HepG2 (cell line): ENCODE measurements around the gene GRID1. TPM values are rescaled to one million over a fixed set of nuclear protein-coding genes. Genes with fewer than 3 reads are reported as not detected.

Source experiments
- ATAC-seq: fragments of 200-7000 bp; cut with Tn5 transposase; 3 replicates; pipeline ENCODE4 v1.9.1; 2020; ENCODE audit warnings: mild to moderate bottlenecking, moderate library complexity
- BruUV-seq: library from RNA; stranded (reverse); fragments of 400-500 nt; replicated peaks from 2 replicates; lab custom pipeline; 2021; lab: Mats Ljungman, UMichigan
- CTCF ChIA-PET: fragments of 300-600 bp; formaldehyde crosslinking; extraction: SDS; loops from one replicate; lab custom pipeline; 2021; ENCODE audit warnings: low total read pairs, inconsistent platforms, low intra/inter-chr PET ratio; lab: Yijun Ruan, JAX
- POLR2A ChIA-PET: fragments of 350-600 bp; sonication (Branson Sonifier 250); formaldehyde crosslinking; loops from one replicate; lab custom pipeline; 2020; ENCODE audit warnings: antibody characterized with exemption, inconsistent platforms; lab: Yijun Ruan, JAX
- DNase-seq: peaks from one replicate; pipeline ENCODE4 v3.0.0-alpha.2; 2015; ENCODE audit warnings: low spot score
- FAIRE-seq: peaks from 3 replicates; lab custom pipeline; 2011; peaks lifted over from hg19 to GRCh38; lab: Jason Lieb, UNC
- H2AFZ ChIP-seq: one replicate; pipeline ENCODE4 v1.6.1; 2011; ENCODE audit warnings: low read length, inconsistent platforms
- H3K27ac ChIP-seq: fragments of 300-600 bp; 3 replicates; pipeline ENCODE4 v1.8.0; 2011; ENCODE audit warnings: mixed run types, mild to moderate bottlenecking, mixed read lengths, low read length, inconsistent platforms; ENCODE audit not compliant: insufficient read depth; ENCODE audit errors: extremely low read length
- H3K27me3 ChIP-seq, 2 experiments: fragments of 200-600 bp in 1 of 2; 2 replicates in 1 of 2; 3 replicates in 1 of 2; pipeline versions ENCODE4 v1.6.0 to v1.8.0; 2011; ENCODE audit warnings: low read length in 2 of 2, mild to moderate bottlenecking in 2 of 2, moderate library complexity in 2 of 2, inconsistent platforms in 1 of 2; ENCODE audit not compliant: insufficient read depth in 2 of 2, control insufficient read depth in 1 of 2
- H3K36me3 ChIP-seq, 2 experiments: fragments of 200-600 bp in 1 of 2; replicated peaks in 1 of 2; 2 replicates in 1 of 2; 3 replicates in 1 of 2; pipeline versions ENCODE4 v1.5.1 to v1.8.0; 2011; ENCODE audit warnings: low read length in 2 of 2, inconsistent platforms in 1 of 2; ENCODE audit not compliant: insufficient read depth in 2 of 2, control insufficient read depth in 1 of 2
- H3K4me1 ChIP-seq: 2 replicates; pipeline ENCODE4 v1.5.1; 2012; ENCODE audit warnings: low read length, inconsistent platforms; ENCODE audit not compliant: insufficient read depth
- H3K4me2 ChIP-seq: 2 replicates; pipeline ENCODE4 v1.6.0; 2011; ENCODE audit warnings: low read depth, low read length, inconsistent platforms
- H3K4me3 ChIP-seq, 3 experiments: fragments of 200-600 bp in 1 of 3; sonication (generic), shearing (Covaris generic) in 1 of 3; replicated peaks in 1 of 3; 2 replicates each; pipeline ENCODE4 v1.5.1; 2011 to 2016; ENCODE audit warnings: low read length in 3 of 3, inconsistent platforms in 2 of 3, low read depth in 2 of 3, mild to moderate bottlenecking in 2 of 3, control low read depth in 1 of 3, mixed read lengths in 1 of 3; ENCODE audit not compliant: insufficient read depth in 1 of 3
- H3K79me2 ChIP-seq: one replicate; pipeline ENCODE4 v1.6.1; 2011; ENCODE audit warnings: low read length, inconsistent platforms; ENCODE audit not compliant: insufficient read depth
- H3K9ac ChIP-seq: 2 replicates; pipeline ENCODE4 v1.6.0; 2011; ENCODE audit warnings: mild to moderate bottlenecking, low read depth, low read length, inconsistent platforms; ENCODE audit not compliant: insufficient read depth
- H3K9me3 ChIP-seq: 2 replicates; pipeline ENCODE4 v1.5.1; 2012; ENCODE audit warnings: mild to moderate bottlenecking, low read length
- H4K20me1 ChIP-seq: 2 replicates; pipeline ENCODE4 v1.6.0; 2011; ENCODE audit warnings: inconsistent platforms, mild to moderate bottlenecking, low read length, moderate library complexity; ENCODE audit not compliant: insufficient read depth
- BRCA1 ChIP-seq: sonication (generic); formaldehyde crosslinking; IDR thresholded peaks from 2 replicates; pipeline ENCODE4 v1.4.0; 2020; ENCODE audit warnings: missing genetic modification reagents
- CCAR2 ChIP-seq: fragments of 200-400 bp; formaldehyde crosslinking; optimal IDR thresholded peaks from 2 replicates; pipeline ENCODE3; 2018; ENCODE audit warnings: low read depth, mild to moderate bottlenecking, low read length, moderate library complexity
- FOSL2 ChIP-seq: sonication (generic); formaldehyde crosslinking; IDR thresholded peaks from 2 replicates; pipeline ENCODE4 v1.4.0; 2020; ENCODE audit warnings: missing genetic modification reagents
- HNF4G ChIP-seq, 2 experiments: sonication (generic) in 1 of 2; formaldehyde crosslinking in 1 of 2; IDR thresholded peaks; 2 replicates each; pipeline versions ENCODE4 v1.4.0 to v1.6.1; 2011 to 2020; ENCODE audit warnings: borderline replicate concordance in 2 of 2, low read depth in 2 of 2, mild to moderate bottlenecking in 2 of 2, low read length in 1 of 2, missing genetic modification reagents in 1 of 2, moderate library complexity in 1 of 2
- HNRNPLL ChIP-seq: fragments of 200-400 bp; formaldehyde crosslinking; IDR thresholded peaks from 2 replicates; pipeline ENCODE4 v1.6.1; 2017; ENCODE audit warnings: mild to moderate bottlenecking, low read depth, low read length; ENCODE audit not compliant: poor library complexity, severe bottlenecking
- KAT8 ChIP-seq: IDR thresholded peaks from 2 replicates; pipeline ENCODE4 v1.6.1; 2016; ENCODE audit warnings: missing genetic modification reagents, missing compliant biosample characterization
- KMT2A ChIP-seq: sonication (generic); formaldehyde crosslinking; IDR thresholded peaks from 2 replicates; pipeline ENCODE4 v1.4.0; 2020; ENCODE audit warnings: missing genetic modification reagents
- MXD4 ChIP-seq: IDR thresholded peaks from 2 replicates; pipeline ENCODE4 v1.6.1; 2016; ENCODE audit warnings: mild to moderate bottlenecking, missing biosample characterization, missing genetic modification reagents
- SOX5 ChIP-seq: IDR thresholded peaks from 2 replicates; pipeline ENCODE4 v1.6.1; 2016; ENCODE audit warnings: borderline replicate concordance
- SYNCRIP ChIP-seq: fragments of 200-400 bp; formaldehyde crosslinking; IDR thresholded peaks from 2 replicates; pipeline ENCODE4 v1.6.1; 2018; ENCODE audit warnings: mild to moderate bottlenecking, low read depth, low read length; ENCODE audit not compliant: insufficient read depth
- ZMAT3 ChIP-seq: sonication (generic); formaldehyde crosslinking; conservative IDR thresholded peaks from 2 replicates; pipeline ENCODE4 v1.7.0; 2021; ENCODE audit warnings: missing genetic modification reagents
- ZNF264 ChIP-seq: sonication (generic); formaldehyde crosslinking; IDR thresholded peaks from 2 replicates; pipeline ENCODE4 v1.4.0; 2020; ENCODE audit warnings: missing genetic modification reagents
- ZNF350 ChIP-seq: sonication (generic); formaldehyde crosslinking; IDR thresholded peaks from 2 replicates; pipeline ENCODE4 v1.4.0; 2020; ENCODE audit warnings: mild to moderate bottlenecking, low read depth, missing genetic modification reagents, borderline replicate concordance
- ZSCAN21 ChIP-seq: sonication (generic); formaldehyde crosslinking; IDR thresholded peaks from 2 replicates; pipeline ENCODE4 v1.8.0; 2022; ENCODE audit warnings: mild to moderate bottlenecking, missing genetic modification reagents, moderate library complexity, borderline replicate concordance
- WGBS: methylation state at CpG from one replicate; pipeline ENCODE4 v1.1.6; 2017; ENCODE audit warnings: low lambda C conversion rate; 5-methylcytosine and 5-hydroxymethylcytosine counted together
- in situ Hi-C: cut with HindIII; loops from 2 replicates; pipeline ENCODE4 v1.10.0; 2017; ENCODE audit warnings: low pct_unique_long_range_greater_than_20kb; ENCODE audit not compliant: extremely low pct_ligation_motif_present
- intact Hi-C: fragments of 100-400 bp; cut with micrococcal nuclease; formaldehyde crosslinking; loops from one replicate; pipeline ENCODE4 v1.10.0; 2022; ENCODE audit not compliant: unreplicated experiment
- polyA plus RNA-seq, 8 experiments: library from polyadenylated mRNA; depleted of rRNA in 3 of 8; stranded (reverse) in 7 of 8; unstranded in 1 of 8; fragments of >200 nt; fragmentation: Illumina TruSeq in 4 of 8; extraction: Trizol in 4 of 8; gene quantifications; 2 replicates each; pipeline versions ENCODE4 v1.2.1 to v1.2.3, GENCODE V29; 2011 to 2016; ENCODE audit warnings: low read depth in 4 of 8, missing spikeins in 1 of 8, mixed read lengths in 1 of 8; ENCODE audit not compliant: insufficient read depth in 1 of 8
- total RNA-seq, 5 experiments: library from RNA; depleted of rRNA; stranded (reverse); fragments of >200 nt; fragmentation: Illumina TruSeq; extraction: Trizol; gene quantifications; 2 replicates each; pipeline ENCODE4 v1.2.3, GENCODE V29; 2016; ENCODE audit warnings: low read depth in 1 of 5
- TF ChIP-seq, protein P1 (sequence below): IDR thresholded peaks from 2 replicates; pipeline ENCODE4 v1.6.1; 2016; ENCODE audit warnings: low read depth, borderline replicate concordance
- TF ChIP-seq, protein P2 (sequence below): sonication (generic); formaldehyde crosslinking; IDR thresholded peaks from 2 replicates; pipeline ENCODE4 v1.5.1; 2020; ENCODE audit warnings: mild to moderate bottlenecking, missing genetic modification reagents, borderline replicate concordance
- TF ChIP-seq, protein P3 (sequence below): IDR thresholded peaks from 2 replicates; pipeline ENCODE4 v1.6.1; 2016; ENCODE audit warnings: control low read depth
- TF ChIP-seq, protein P4 (sequence below): sonication (generic); formaldehyde crosslinking; IDR thresholded peaks from 2 replicates; pipeline ENCODE4 v1.8.0; 2022; ENCODE audit warnings: missing genetic modification reagents, mild to moderate bottlenecking, inconsistent platforms, borderline replicate concordance

Gene GRID1
- total and polyA plus RNA-seq, 2 of the 13 experiments (the other 11 are each of a cell fraction or from before 2014, with no cell fraction given): 0.05 TPM; not detected in 1

DNA sequence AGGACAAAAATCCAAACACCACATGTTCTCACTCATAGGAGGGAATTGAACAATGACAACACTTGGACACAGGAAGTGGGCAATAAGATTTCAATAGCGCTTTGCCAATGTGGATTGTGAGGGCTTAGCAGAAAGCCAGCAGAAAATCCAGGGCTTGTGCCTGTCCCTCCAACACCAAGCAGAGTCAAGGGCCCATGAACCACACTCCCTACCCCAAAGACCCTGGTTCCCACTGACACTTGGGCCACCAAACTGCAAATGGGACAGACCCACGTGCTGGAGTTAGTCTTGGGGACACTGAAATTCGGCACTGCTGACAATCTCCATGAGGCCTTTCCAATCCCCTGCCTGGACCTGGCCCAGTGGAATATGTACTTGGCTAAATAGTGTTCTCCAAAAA is 67.0 kb downstream of the GRID1 start:
- H3K79me2 ChIP-seq: no peaks in the 10 kb centered on the region
- BruUV-seq: no TSS peak
- DNase-seq: no peak
- ChIA-PET CTCF (no interaction called here), POLR2A (no interaction called here)
- no peaks in the 10 kb centered on the region for H3K9me3 ChIP-seq
- H3K4me2 ChIP-seq: no peak overlapping the region
- no peak for FAIRE-seq
- H3K4me1 ChIP-seq: no peaks in the 10 kb centered on the region
- no peaks in the 10 kb centered on the region for H3K36me3 ChIP-seq
- ATAC-seq: no peak
- intact Hi-C loops (no loop called here), in situ Hi-C loops (no loop called here)
- 14% methylated on average over 1 of the region's 3 CpGs for WGBS
- H2AFZ ChIP-seq: no peak overlapping the region
- H3K27ac ChIP-seq: no peak overlapping the region
- H3K27me3 ChIP-seq: peaks cover 0 to 11% of the 10 kb centered on the region in 2 experiments; a peak in 3 of 5 replicates
- H3K4me3 ChIP-seq: no peak overlapping the region
- H3K9ac ChIP-seq: no peak overlapping the region
- H4K20me1 ChIP-seq: no peaks in the 10 kb centered on the region
- no peak for TF ChIP-seq MXD4
- TF ChIP-seq BRCA1 (CRISPR knock-in tag): no peak
- TF ChIP-seq, protein P1, sequence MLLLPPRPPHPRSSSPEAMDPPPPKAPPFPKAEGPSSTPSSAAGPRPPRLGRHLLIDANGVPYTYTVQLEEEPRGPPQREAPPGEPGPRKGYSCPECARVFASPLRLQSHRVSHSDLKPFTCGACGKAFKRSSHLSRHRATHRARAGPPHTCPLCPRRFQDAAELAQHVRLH (CRISPR knock-in tag): no peak
- no peak for TF ChIP-seq FOSL2
- TF ChIP-seq HNF4G (IDR thresholded peaks at IDR 0.05; ENCODE audit: borderline replicate concordance, low read depth, low read length): no peak
- TF ChIP-seq HNF4G (CRISPR knock-in tag; IDR thresholded peaks at IDR 0.05; ENCODE audit: borderline replicate concordance, low read depth): no peak
- TF ChIP-seq ZNF264 (CRISPR knock-in tag): no peak
- TF ChIP-seq KMT2A (CRISPR knock-in tag): no peak
- no peak for TF ChIP-seq SOX5 (CRISPR knock-in tag)
- TF ChIP-seq CCAR2: no peak
- TF ChIP-seq, protein P2, sequence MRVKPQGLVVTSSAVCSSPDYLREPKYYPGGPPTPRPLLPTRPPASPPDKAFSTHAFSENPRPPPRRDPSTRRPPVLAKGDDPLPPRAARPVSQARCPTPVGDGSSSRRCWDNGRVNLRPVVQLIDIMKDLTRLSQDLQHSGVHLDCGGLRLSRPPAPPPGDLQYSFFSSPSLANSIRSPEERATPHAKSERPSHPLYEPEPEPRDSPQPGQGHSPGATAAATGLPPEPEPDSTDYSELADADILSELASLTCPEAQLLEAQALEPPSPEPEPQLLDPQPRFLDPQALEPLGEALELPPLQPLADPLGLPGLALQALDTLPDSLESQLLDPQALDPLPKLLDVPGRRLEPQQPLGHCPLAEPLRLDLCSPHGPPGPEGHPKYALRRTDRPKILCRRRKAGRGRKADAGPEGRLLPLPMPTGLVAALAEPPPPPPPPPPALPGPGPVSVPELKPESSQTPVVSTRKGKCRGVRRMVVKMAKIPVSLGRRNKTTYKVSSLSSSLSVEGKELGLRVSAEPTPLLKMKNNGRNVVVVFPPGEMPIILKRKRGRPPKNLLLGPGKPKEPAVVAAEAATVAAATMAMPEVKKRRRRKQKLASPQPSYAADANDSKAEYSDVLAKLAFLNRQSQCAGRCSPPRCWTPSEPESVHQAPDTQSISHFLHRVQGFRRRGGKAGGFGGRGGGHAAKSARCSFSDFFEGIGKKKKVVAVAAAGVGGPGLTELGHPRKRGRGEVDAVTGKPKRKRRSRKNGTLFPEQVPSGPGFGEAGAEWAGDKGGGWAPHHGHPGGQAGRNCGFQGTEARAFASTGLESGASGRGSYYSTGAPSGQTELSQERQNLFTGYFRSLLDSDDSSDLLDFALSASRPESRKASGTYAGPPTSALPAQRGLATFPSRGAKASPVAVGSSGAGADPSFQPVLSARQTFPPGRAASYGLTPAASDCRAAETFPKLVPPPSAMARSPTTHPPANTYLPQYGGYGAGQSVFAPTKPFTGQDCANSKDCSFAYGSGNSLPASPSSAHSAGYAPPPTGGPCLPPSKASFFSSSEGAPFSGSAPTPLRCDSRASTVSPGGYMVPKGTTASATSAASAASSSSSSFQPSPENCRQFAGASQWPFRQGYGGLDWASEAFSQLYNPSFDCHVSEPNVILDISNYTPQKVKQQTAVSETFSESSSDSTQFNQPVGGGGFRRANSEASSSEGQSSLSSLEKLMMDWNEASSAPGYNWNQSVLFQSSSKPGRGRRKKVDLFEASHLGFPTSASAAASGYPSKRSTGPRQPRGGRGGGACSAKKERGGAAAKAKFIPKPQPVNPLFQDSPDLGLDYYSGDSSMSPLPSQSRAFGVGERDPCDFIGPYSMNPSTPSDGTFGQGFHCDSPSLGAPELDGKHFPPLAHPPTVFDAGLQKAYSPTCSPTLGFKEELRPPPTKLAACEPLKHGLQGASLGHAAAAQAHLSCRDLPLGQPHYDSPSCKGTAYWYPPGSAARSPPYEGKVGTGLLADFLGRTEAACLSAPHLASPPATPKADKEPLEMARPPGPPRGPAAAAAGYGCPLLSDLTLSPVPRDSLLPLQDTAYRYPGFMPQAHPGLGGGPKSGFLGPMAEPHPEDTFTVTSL: no peak
- TF ChIP-seq SYNCRIP: no peak
- TF ChIP-seq ZNF350 (CRISPR knock-in tag): no peak
- TF ChIP-seq HNRNPLL: no peak
- TF ChIP-seq, protein P3, sequence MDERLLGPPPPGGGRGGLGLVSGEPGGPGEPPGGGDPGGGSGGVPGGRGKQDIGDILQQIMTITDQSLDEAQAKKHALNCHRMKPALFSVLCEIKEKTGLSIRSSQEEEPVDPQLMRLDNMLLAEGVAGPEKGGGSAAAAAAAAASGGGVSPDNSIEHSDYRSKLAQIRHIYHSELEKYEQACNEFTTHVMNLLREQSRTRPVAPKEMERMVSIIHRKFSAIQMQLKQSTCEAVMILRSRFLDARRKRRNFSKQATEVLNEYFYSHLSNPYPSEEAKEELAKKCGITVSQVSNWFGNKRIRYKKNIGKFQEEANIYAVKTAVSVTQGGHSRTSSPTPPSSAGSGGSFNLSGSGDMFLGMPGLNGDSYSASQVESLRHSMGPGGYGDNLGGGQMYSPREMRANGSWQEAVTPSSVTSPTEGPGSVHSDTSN (CRISPR knock-in tag): no peak
- TF ChIP-seq, protein P4, sequence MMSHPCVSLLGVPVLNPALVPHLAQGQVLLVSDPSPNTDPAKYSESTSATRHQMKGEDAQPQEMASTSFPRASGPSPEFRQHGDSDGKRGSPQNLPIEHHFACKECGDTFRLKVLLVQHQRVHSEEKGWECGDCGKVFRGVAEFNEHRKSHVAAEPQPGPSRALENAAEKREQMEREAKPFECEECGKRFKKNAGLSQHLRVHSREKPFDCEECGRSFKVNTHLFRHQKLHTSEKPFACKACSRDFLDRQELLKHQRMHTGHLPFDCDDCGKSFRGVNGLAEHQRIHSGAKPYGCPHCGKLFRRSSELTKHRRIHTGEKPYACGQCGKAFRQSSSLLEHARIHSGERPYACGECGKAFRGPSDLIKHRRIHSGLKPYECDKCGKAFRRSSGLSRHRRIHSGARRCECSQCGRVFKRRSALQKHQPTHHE: no peak
- TF ChIP-seq KAT8 (CRISPR knock-in tag): no peak
- no peak for TF ChIP-seq ZMAT3 (CRISPR knock-in tag)
- TF ChIP-seq ZSCAN21: no peak
